Mammary microvascular endothelial cell (primary cell): ENCODE results near the gene ZNF841. TPM values are rescaled to one million over a fixed set of nuclear protein-coding genes. Genes with fewer than 3 reads are reported as not detected.

ENCODE experiments used
- total RNA-seq: library from RNA; depleted of rRNA; stranded (reverse); fragments of >200 nt; gene quantifications from 2 replicates; pipeline ENCODE4 v1.2.3, GENCODE V29; 2015

Gene ZNF841
- total RNA-seq: 5.7 and 6.7 TPM in 2 replicates

GRCh38 chr19:52095172-52096014, at the start of gene ZNF841:
Gene ZNF841 (minus strand): TSS chr19:52095765. CDS start chr19:52084801, 10,964 bp downstream.

GRCh38 chr19:52139252-52140031, 43.9 kb upstream of the ZNF841 start, which contains the start of gene ZNF616:
Gene ZNF616 (minus strand): TSS chr19:52139938. CDS start chr19:52130512, 9,426 bp downstream.

GRCh38 chr19:52048555-52049501, 46.7 kb downstream of the ZNF841 start, which contains the start of gene ZNF432:
Gene ZNF432 (minus strand): TSS chr19:52048838. CDS start chr19:52046868, 1,970 bp downstream.

GRCh38 chr19:52028027-52028779, 67.4 kb downstream of the ZNF841 start, which contains the start of gene ZNF614:
Gene ZNF614 (minus strand): TSS chr19:52028379. CDS start chr19:52025745, 2,634 bp downstream.

Other genes with a start within 250 kb of the ZNF841 start
- 0.87 and 1.3 TPM in 2 replicates for gene ZNF577, start 207.8 kb downstream of the ZNF841 start, total RNA-seq
- gene ZNF649, start 190.7 kb downstream of the ZNF841 start, total RNA-seq: 4.3 and 4.5 TPM in 2 replicates
- gene ZNF613, start 168.3 kb downstream of the ZNF841 start, total RNA-seq: 3.1 TPM in 2 replicates
- 3.1 and 4.7 TPM in 2 replicates for gene ZNF350, start 108.9 kb downstream of the ZNF841 start, total RNA-seq
- 5.1 and 7.7 TPM in 2 replicates for gene ZNF615, start 87.6 kb downstream of the ZNF841 start, total RNA-seq
- gene ZNF614, start 67.4 kb downstream of the ZNF841 start, total RNA-seq: 5.7 and 6.0 TPM in 2 replicates
- 2.1 and 2.7 TPM in 2 replicates for gene ZNF432, start 46.9 kb downstream of the ZNF841 start, total RNA-seq
- 4.4 and 4.7 TPM in 2 replicates for gene ZNF616, start 44.2 kb upstream of the ZNF841 start, total RNA-seq
- gene ZNF836, start 75.9 kb upstream of the ZNF841 start, total RNA-seq: 3.3 and 4.2 TPM in 2 replicates
- 283 and 294 TPM in 2 replicates for gene PPP2R1A, start 94.3 kb upstream of the ZNF841 start, total RNA-seq
- 5.4 and 8.3 TPM in 2 replicates for gene ZNF766, start 173.8 kb upstream of the ZNF841 start, total RNA-seq
- gene ZNF480, start 201.4 kb upstream of the ZNF841 start, total RNA-seq: 5.1 and 6.2 TPM in 2 replicates
- 0.89 and 7.3 TPM in 2 replicates for gene ZNF610, start 240.5 kb upstream of the ZNF841 start, total RNA-seq